Lower leg skin (tissue), 3 donors: ENCODE measurements around the gene FGFRL1.

Experiments used
- CTCF ChIP-seq, 3 donors: fragments of 450-650 bp; IDR thresholded peaks; one replicate each; pipeline ENCODE4 v1.5.1; 2016; ENCODE audit warnings: antibody characterized with exemption in 3 of 3, mild to moderate bottlenecking in 3 of 3, moderate library complexity in 2 of 3
- POLR2A ChIP-seq, 2 donors: fragments of 450-650 bp; IDR thresholded peaks; one replicate each; pipeline ENCODE4 v1.6.1; 2016 to 2017; ENCODE audit warnings: antibody characterized with exemption in 2 of 2, mild to moderate bottlenecking in 1 of 2, moderate library complexity in 1 of 2

GRCh38 chr4:974668-975067, 36.8 kb upstream of the FGFRL1 start:
- TF ChIP-seq CTCF (IDR thresholded peaks at IDR 0.05) (no peak), POLR2A (IDR thresholded peaks at IDR 0.05) (no peak)
